GM13977 (cell line): Measurements from ENCODE around the gene KCNH1.

Source experiments
- DNase-seq: peaks from one replicate; pipeline ENCODE4 v3.0.0; 2012; ENCODE audit warnings: low spot score
- in situ Hi-C: fragments of 300-500 bp; cut with MboI; formaldehyde crosslinking; loops from one replicate; pipeline ENCODE4 v1.12.0; 2022; ENCODE audit warnings: low sequenced_read_pairs, low pct_unique_long_range_greater_than_20kb, mixed read lengths, inconsistent platforms; ENCODE audit not compliant: unreplicated experiment
- TF ChIP-seq, protein P1 (sequence below): IDR thresholded peaks from 2 replicates; pipeline ENCODE4 v1.5.1; 2012; ENCODE audit warnings: mild to moderate bottlenecking, control low read depth; ENCODE audit not compliant: insufficient read depth; ENCODE audit errors: extremely low read depth, missing control alignments

The KCNH1 gene

DNA sequence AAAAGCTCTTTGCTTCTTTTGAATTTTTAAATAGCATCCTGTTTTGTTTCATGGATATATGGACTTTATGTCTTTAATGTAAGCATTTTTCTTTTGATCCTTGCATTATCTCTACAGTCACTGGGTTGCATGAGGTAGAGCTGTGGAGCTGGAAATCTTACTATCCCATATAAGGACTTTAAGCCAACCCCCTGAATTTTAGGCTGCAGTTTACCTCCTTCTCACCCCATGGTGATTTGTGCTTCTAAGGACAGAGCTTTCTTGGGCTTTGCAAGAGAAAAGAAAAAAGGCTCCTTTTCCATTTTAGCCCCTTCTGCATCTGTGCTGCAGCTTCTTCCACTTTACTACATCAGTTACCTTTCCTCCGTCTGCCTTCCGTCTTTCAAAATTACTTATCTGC, 431.4 kb downstream of the KCNH1 start:
- in situ Hi-C loops = no loop called here
- TF ChIP-seq, protein P1, sequence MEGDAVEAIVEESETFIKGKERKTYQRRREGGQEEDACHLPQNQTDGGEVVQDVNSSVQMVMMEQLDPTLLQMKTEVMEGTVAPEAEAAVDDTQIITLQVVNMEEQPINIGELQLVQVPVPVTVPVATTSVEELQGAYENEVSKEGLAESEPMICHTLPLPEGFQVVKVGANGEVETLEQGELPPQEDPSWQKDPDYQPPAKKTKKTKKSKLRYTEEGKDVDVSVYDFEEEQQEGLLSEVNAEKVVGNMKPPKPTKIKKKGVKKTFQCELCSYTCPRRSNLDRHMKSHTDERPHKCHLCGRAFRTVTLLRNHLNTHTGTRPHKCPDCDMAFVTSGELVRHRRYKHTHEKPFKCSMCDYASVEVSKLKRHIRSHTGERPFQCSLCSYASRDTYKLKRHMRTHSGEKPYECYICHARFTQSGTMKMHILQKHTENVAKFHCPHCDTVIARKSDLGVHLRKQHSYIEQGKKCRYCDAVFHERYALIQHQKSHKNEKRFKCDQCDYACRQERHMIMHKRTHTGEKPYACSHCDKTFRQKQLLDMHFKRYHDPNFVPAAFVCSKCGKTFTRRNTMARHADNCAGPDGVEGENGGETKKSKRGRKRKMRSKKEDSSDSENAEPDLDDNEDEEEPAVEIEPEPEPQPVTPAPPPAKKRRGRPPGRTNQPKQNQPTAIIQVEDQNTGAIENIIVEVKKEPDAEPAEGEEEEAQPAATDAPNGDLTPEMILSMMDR = no peak
- no peak for DNase-seq

DNA sequence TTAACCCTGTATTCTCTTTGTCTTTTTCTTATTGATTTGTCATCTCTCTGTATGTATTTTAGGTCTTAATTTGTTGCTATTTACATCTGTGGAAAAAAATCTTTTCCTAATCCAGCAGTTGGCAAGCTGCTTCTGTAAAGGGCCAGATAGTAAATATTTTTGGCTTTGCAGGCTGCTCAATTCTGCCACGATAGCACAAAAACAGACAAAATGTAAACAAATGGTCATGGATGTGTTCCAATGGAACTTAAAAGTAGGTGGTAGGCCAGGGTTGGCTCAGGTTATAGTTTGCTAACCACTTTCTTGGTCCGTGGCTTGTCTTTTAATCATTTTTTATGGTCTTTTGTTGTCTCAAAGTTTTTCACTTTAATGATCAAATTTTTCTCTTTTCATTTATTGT, 433.4 kb downstream of the KCNH1 start:
- DNase-seq = no peak
- TF ChIP-seq, protein P1 = no peak
- in situ Hi-C loops = no loop called here

DNA sequence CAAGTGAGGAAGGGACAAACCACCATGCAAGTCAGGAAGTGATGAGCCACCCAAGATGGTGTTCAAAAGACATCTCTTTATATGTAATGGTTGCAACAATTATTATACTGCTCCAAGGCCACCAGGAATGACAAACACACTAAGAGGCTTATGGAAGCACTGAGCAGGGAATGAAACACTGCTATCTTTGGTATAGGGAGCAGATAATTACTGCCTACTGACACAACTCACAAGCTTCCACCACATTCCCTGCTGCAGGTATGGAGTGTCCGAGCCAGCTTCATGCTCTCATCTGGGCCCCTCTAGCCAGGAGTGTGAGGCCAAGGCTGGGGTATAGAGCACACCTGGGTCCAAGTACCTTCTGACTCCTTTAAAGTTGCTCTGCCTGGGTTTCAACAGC, 433.9 kb downstream of the KCNH1 start:
- TF ChIP-seq, protein P1 = no peak
- in situ Hi-C loops = no loop called here
- DNase-seq = no peak

DNA sequence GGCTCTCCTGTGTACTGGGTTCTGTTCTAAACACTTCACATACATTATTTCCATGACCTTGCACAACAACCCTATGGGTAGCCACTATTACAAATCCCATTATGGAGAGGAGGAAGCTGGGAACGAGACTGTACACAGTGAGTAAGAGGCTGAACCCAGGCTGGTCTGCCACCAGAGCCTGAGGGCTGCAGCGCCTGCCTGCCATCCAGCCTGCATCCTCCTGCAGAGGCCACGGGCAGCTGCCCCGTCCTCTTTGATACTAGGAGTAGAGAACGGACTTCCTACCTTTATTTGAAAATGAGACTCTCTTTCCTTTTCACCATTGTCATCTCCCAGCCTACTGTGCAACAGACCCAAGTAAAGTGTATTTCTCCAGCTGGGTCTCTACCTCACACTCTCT, 435.3 kb downstream of the KCNH1 start:
- in situ Hi-C loops = no loop called here
- DNase-seq = no peak
- TF ChIP-seq, protein P1 = no peak

DNA sequence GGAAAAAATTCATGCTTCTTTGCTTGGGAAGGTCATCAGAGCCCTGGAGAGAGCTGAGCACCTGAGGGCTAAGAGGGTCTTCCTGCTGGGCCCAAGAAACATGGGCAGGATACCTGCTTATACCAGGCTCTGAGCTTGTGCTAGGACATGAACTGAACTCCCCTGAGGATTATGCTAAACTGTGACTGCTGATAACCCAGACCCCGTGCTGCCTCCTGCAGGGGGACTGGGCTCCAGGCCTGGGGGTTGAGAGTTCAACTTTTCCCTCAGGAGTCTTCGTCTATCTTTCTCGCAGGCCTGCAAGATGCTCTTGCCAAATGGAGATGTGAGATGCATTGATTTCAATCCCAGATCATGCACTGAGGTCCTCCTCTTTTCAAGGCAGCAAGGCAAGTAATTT, 436.8 kb downstream of the KCNH1 start:
- in situ Hi-C loops = no loop called here
- no peak for DNase-seq
- TF ChIP-seq, protein P1 = no peak

DNA sequence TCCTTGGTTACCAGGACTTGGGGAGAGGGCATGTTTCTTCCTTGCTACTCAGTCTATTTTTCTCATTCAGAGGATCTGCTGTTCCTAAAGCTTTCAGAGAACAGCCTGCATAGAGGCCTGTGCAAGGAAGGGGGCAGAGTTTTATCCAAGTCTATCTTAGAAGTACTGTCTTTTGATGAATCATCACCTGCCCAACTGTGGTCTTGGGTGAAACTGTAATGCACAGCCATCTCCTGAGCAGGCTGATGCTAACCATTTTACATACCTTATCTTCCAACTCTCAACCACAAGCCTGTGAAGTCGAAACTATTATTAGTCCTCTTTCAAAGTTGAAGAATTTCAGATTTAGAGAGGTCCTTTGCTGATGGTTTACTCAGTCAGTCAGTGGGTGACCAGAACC, 437.2 kb downstream of the KCNH1 start:
- DNase-seq = peak; percentile 75
- in situ Hi-C loops = no loop called here
- TF ChIP-seq, protein P1 = no peak

DNA sequence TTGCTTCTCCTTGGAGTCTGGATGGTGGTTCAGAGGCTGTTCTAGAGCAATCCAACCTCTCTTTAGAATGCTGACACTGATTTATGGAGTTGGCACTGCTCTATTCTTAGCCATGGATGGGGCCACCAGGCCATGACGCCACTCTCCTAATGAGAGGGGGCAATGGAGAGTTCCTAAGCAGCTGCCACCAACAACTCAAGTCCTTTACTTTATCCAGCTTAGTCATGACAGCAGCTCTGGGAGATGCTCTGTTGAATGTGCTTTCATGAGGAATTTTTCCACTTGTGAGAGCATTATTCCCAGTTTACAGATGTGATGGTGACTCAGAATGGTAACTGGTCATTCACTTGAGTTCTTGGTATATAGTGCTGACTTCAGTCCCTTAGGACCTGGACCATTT, 438.9 kb downstream of the KCNH1 start:
- TF ChIP-seq, protein P1 = no peak
- DNase-seq = no peak
- in situ Hi-C loops = no loop called here
